IMR-90 (cell line): Measurements from ENCODE around the gene DOCK9.

Experiments used
- BHLHE40 ChIP-seq: fragments of 150-350 bp; IDR thresholded peaks from 2 replicates; pipeline ENCODE4 v1.6.1; 2016; ENCODE audit warnings: mild to moderate bottlenecking, low read depth, low read length
- CEBPB ChIP-seq: IDR thresholded peaks from 2 replicates; pipeline ENCODE4 v1.6.1; 2012; ENCODE audit warnings: low read depth, low read length, improper control_type of control experiment
- MAFK ChIP-seq: IDR thresholded peaks from 2 replicates; pipeline ENCODE4 v1.6.1; 2012; ENCODE audit warnings: low read depth, low read length, improper control_type of control experiment
- MAZ ChIP-seq: IDR thresholded peaks from 2 replicates; pipeline ENCODE4 v1.6.1; 2012; ENCODE audit warnings: low read depth, mild to moderate bottlenecking, low read length, improper control_type of control experiment, moderate library complexity, borderline replicate concordance
- NFE2L2 ChIP-seq: fragments of 150-350 bp; IDR thresholded peaks from 2 replicates; pipeline ENCODE4 v1.6.1; 2016; ENCODE audit warnings: low read depth, mild to moderate bottlenecking, low read length
- POLR2A ChIP-seq: IDR thresholded peaks from 2 replicates; pipeline ENCODE4 v1.6.1; 2012; ENCODE audit warnings: mild to moderate bottlenecking, low read depth, low read length
- RAD21 ChIP-seq: IDR thresholded peaks from 2 replicates; pipeline ENCODE4 v1.6.1; 2012; ENCODE audit warnings: low read length, improper control_type of control experiment
- RFX5 ChIP-seq: IDR thresholded peaks from 2 replicates; pipeline ENCODE4 v1.8.0; 2012; ENCODE audit warnings: low read depth, mild to moderate bottlenecking, low read length, moderate library complexity
- SMC3 ChIP-seq: fragments of 150-350 bp; IDR thresholded peaks from 2 replicates; pipeline ENCODE4 v1.6.1; 2016; ENCODE audit warnings: low read depth, mild to moderate bottlenecking, antibody characterized with exemption, low read length, moderate library complexity
- TF ChIP-seq, protein P1 (sequence below): conservative IDR thresholded peaks from 2 replicates; pipeline ENCODE4 v1.5.1; 2012; ENCODE audit warnings: mild to moderate bottlenecking, low read depth, low read length, improper control_type of control experiment
- TF ChIP-seq, protein P2 (sequence below): fragments of 150-350 bp; IDR thresholded peaks from 2 replicates; pipeline ENCODE4 v1.6.1; 2017; ENCODE audit warnings: mild to moderate bottlenecking, antibody characterized with exemption, low read length, low read depth

DNA sequence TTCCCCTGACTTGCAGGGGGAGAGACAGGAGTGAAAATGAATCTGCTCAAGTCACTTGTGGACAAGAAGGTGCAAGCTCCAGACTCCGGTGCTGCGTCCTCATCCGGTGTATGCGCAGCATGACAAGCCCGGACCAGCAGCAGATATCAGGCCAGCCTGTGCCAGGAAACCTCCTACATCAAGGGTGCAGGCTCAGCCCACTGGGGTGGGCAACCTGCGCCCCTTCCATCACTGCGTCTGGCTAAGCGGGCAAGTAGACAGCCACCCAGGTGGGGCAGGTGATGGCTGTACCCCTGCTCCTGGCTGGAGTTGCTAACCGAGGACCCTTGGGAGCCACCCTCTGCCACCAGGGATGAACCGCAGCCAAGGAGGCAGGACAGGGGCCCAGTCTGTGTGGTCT is 192.5 kb downstream of the DOCK9 start:
- TF ChIP-seq, protein P1, sequence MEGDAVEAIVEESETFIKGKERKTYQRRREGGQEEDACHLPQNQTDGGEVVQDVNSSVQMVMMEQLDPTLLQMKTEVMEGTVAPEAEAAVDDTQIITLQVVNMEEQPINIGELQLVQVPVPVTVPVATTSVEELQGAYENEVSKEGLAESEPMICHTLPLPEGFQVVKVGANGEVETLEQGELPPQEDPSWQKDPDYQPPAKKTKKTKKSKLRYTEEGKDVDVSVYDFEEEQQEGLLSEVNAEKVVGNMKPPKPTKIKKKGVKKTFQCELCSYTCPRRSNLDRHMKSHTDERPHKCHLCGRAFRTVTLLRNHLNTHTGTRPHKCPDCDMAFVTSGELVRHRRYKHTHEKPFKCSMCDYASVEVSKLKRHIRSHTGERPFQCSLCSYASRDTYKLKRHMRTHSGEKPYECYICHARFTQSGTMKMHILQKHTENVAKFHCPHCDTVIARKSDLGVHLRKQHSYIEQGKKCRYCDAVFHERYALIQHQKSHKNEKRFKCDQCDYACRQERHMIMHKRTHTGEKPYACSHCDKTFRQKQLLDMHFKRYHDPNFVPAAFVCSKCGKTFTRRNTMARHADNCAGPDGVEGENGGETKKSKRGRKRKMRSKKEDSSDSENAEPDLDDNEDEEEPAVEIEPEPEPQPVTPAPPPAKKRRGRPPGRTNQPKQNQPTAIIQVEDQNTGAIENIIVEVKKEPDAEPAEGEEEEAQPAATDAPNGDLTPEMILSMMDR: no peak
- no peak for TF ChIP-seq POLR2A
- TF ChIP-seq RAD21: no peak
- TF ChIP-seq SMC3: no peak
- no peak for TF ChIP-seq RFX5
- no peak for TF ChIP-seq MAFK
- no peak for TF ChIP-seq NFE2L2
- TF ChIP-seq BHLHE40: no peak
- TF ChIP-seq, protein P2, sequence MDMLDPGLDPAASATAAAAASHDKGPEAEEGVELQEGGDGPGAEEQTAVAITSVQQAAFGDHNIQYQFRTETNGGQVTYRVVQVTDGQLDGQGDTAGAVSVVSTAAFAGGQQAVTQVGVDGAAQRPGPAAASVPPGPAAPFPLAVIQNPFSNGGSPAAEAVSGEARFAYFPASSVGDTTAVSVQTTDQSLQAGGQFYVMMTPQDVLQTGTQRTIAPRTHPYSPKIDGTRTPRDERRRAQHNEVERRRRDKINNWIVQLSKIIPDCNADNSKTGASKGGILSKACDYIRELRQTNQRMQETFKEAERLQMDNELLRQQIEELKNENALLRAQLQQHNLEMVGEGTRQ: no peak
- TF ChIP-seq CEBPB: no peak
- TF ChIP-seq MAZ: no peak
